IPS DF 19.7 (cell line): ENCODE data around the gene KLHDC8A.
"Not testable (repeated sequence)": the region's sequence is repeated elsewhere in the genome, so short reads cannot be mapped to it uniquely, and the experiment has no call there.

Experiments used
- DNase-seq: peaks from one replicate; pipeline ENCODE4 v3.0.0-alpha.2; 2013; ENCODE audit warnings: low read depth, low spot score

KLHDC8A gene

DNA sequence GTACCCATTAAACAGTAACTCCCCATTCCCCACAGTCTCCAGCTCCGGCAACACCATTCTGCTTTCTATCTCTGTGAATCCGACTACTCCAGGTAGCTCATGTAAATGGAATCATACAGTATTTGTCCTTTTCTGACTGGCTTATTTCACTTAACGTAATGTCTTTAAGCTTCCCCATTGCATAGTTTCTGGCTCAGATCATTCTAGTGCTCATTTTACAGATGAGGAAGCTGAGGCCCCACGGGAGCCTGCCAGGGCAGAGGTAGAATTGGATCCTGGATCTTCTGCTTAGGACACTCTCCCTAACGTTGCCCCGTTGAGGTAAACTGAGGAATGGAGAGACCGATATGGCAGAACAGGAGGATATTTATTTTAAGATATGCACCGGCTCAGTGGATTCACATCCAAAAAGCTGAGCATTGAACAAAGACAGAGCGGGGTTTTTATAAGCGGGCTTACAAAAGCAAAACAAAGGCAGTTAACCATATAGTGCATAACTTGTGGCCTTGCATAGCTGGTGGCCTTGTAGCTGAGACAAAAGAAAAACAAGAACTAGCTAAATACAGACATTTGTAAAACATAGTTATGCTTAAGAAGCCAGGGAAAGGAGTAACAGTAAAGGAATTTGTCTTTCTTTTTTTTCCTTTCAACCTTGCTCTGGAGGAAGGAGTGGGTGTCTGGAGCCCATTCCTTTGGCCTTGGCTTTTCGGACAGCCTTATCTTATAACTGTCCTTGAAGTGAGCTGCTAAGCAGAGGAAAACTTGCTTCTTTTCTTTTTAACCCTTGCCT, 15.3 kb upstream of the KLHDC8A start:
- no peak for DNase-seq

DNA sequence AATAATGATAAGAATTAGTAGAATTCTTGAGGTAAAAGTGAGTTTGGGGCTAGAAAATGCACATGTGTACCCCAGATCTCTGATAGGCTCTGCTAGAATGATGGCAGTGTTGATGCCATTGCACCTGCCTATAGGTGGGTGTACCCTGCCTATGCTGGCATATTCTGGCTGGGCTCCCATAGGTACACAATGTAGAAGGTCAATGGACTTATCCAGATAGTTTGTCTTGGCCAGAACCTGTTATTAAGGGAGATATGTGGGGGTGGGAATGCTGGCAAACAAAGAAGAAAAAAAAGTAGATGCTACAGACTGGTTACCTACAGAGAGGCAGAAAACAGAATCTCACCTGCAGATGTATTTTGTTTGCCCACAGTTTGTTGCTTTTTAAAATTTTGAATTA, 14.1 kb upstream of the KLHDC8A start:
- DNase-seq, result no peak

DNA sequence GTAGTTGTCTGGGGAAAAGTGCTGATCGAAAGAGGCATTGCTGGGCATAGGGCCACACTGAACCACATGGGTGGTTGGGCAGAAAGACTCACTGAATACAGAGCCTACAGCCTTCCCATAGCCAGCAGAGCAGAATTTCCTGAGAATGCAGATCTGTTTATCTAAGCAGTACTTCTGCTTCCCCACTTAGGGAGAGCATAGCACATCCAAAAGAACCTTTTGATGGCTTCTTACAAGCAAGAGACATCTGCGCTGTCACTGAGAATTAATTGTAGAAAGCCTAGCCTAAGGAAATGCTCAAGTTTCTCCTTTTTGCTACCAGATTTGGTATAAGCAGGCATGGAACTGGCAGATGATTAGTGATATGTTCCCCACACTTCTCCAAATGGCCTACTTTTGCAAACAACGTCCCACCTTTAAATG, 13.0 kb upstream of the KLHDC8A start:
- DNase-seq, result no peak

DNA sequence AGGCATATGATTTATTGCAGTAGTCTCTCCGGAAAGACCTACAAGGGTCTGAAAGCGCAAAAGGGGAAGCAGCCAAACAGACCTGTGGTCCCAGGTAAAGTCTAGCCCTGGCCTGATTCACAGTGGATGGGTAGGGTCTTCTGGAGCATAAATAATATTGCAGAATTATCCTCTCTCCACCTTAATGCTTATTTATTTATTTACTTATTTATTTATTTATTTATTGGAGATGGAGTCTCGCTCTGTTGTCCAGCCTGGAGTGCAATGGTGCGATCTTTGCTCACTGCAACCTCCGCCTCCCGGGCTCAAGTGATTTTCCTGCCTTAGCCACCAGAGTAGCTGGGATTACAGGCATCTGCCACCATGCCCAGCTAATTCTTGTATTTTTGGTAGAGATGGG, 11.8 kb upstream of the KLHDC8A start:
- no peak for DNase-seq

DNA sequence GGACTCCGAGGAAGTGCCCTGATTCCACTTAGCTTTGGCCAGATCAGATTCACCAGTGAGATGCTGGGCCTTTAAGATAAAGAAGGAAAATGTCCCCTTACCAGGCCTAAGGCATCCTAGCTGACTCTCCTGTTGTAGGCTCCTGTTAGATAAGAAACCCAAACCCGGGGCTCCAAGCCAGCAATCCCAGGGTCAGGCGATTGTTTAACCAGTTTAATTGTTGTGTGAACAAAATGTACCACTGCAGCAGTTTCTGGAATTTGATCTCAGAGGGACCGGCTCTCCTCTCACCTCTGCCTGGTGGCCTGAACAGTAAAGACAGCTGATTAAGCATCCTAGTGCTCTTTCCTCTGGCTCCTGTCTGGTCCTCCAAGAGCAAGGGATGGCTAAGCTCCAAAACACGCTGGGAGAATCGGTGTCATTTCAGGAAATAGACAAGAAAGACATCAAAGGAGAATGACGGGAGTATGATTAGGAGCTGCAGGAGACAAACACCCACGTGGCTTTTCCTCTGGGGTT, 9.3 kb upstream of the KLHDC8A start:
- no peak for DNase-seq

DNA sequence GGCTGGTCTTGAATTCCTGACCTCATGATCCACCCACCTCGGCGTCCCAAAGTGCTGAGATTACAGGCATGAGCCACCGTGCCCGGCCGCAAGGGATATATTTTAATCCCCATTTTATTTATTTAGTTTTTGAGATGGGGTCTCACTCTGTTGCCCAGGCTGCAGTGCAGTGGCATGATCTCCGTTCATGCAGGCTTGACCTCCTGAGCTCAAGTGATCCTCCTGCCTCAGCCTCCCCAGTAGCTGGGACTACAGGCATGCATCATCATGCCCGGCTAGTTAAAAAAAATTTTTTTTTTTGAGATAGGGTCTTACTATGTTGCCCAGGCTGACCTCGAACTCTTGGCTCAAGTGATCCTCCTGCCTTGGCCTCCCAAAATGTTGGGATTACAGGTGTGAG, 8.4 kb upstream of the KLHDC8A start:
- DNase-seq, result not testable (repeated sequence)

DNA sequence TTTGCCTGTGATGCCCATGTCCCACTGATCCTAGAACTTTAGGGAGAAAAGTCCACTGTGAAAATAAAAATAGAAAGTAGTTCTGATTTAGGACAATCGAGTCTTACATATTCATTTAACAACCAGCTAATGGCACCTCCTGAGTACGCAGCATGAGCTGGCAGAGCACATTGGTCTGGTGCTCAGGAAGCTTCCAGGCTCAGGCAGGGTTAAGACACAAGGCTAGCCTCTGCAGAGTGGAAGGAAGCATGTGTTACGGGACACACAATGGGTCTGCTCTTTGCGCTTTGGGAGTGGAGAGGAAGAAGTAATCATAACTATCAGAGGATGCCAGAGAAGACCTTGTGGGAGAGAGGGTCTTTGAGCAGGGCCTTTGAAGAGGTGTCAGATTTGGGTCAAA, 4.2 kb upstream of the KLHDC8A start:
- DNase-seq, result no peak

DNA sequence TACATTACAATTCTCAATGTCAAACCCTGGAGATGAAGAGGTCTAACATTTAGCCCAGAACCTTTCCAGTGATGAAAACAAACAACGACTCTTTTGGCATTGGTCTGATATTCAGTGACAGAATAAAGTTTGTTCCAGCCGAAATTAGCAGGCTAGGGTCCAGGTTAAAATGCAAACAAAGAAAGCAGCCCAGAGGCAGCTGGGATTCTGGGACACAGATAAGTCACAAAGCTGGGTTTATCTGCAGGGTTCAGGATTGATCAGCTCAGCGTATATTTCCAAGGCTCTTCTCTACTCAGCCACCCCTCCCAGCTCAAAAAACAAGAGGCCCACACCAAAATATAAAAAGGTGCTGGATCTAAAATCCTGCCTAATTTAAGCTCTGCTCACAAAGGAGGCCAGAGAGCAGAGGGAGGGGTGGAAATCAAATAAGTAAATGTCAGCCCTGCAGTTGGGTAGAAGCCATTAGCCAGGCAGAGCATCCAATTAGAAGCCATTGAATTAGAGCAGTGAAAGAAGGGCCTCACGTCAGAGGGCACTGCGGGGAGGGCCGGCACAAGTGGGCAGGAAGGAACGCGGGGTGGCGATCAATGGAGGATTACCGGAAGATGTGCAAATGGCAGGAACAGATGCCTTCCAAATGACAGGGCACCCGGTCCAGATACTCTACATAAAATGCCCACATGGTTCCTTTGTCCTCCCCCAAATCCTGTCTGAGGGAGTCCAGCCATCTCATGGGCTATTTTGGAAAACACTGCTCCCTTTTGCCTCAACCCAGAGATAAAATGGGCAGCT, 3.2 kb upstream of the KLHDC8A start:
- no peak for DNase-seq

DNA sequence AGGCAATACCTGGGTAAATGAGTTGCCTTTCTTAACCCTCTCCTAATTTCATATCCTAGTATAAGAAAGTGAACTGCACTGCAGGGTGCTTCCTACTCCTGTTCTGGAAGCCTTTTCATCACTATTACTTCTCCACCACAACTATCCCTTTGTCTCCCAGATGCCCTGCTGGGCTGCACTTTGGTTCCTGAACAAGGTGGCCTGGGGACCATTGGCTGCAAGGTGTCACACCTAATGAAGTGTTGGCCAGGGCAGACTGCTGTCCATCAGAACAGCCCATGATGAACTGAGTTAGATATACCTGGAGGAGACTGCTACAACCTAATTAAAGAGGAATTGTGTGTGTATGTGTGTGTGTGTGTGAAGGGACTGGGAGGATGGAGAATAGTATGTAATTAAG, 1.9 kb upstream of the KLHDC8A start:
- no peak for DNase-seq

DNA sequence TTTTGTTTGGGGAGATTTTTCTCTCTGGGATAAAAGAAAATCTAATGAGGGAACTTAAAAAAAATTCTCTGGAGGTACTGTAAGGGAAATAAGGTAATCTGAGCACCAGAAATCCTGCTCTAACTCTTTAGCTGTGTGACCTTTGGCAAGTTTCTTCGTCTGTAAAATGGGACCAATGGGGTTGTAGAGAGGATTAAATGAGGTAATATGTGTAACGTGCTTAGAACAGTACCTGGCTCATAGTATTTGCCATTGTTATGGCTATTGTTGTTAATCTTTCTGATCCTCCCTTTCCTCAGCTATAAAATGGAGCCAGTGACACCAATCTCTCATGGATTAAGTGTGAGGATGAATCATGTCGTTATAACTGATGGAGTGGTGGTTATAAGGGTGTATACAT, 845 bp upstream of the KLHDC8A start:
- no peak for DNase-seq

DNA sequence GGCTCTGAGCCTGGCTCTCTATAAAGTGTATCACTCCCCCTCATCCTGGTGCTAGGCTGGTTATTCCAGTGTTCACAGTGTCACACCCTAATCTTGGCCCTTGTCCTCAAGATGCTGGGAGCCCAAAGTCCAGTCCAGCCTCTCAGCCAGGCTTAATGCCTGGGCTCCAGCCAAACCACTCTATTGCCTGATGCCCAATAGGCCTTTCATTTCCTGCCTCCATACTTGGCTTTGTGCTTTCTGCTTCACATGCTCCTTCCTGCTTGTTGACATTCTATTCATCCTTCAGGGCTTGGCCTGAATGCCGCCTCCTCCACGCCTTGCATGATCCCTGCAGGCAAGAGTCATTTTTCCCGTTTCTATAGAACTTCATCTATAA, 1.7 kb downstream of the KLHDC8A start:
- no peak for DNase-seq

DNA sequence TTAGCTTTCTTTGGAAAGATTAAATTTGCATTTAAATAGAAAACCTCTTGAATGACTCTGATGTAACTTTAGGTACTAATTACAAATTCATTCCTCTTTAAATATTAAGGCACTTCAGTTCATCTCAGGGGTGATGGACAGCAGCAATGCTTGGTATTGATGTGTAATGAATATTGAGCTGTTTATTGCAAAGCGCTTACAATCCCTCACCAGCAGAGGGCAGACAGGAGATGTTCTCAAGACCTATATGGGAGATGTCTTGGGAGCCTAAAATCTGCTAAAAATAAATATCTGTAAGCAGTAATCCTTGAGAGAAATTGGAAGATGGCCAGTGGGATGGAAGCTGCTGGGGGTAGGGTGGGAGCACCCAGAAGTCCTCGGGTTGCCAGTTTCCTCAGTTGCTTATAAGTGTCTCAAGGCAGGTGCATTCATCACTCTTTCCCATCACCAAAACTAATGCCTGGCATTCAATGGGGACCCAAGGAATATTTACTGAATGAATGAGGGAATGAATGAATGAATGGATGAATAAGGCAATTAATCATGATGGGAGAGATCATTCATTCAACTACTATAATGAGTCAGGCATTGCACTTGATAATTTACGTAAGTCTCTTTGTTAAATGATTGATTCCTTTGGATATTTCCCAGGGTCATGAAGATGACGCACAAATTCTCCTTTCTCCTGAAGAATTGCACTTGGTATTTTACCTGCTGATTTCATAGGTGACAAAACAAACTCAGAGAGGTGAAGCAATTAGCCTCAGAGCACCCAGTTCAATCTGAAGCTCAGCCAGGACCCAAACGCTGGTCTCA, 2.3 kb downstream of the KLHDC8A start:
- no peak for DNase-seq

DNA sequence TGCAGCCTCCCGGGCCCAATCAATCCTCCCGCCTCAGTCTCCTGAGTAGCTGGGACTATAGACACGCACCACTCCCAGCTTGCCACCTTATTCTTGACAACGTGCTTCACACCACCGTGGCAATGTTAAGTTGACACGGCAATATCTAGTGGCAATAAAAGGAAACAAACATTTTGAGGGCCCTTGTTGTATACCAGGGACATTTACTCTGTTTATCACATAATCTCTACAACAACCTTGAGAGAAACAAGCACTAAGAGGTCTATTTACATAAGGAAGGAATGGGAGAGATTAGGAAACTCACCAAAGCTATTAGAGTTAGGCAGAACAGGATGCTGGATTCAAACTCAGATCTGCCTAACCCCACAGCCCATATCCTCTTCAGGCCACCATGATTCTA, 3.1 kb downstream of the KLHDC8A start:
- DNase-seq, result no peak

DNA sequence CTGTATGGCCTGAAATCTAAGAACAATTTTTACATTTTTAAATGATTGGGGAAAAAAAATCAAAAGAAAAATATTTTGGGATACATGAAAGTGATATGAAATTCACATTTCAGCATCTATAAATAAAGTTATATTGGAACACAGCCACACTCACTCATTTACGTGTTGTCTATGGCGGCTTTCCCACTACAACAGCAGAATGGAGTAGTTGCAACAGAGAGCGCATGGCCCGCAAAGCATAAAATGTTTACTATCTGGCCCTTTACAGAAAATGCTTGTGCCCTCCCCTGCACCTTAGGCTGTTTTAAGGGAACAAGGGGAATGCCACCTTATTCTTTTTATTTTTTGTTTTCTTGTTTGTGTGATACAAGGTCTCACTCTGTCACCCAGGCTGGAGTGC, 3.5 kb downstream of the KLHDC8A start:
- DNase-seq, result no peak

DNA sequence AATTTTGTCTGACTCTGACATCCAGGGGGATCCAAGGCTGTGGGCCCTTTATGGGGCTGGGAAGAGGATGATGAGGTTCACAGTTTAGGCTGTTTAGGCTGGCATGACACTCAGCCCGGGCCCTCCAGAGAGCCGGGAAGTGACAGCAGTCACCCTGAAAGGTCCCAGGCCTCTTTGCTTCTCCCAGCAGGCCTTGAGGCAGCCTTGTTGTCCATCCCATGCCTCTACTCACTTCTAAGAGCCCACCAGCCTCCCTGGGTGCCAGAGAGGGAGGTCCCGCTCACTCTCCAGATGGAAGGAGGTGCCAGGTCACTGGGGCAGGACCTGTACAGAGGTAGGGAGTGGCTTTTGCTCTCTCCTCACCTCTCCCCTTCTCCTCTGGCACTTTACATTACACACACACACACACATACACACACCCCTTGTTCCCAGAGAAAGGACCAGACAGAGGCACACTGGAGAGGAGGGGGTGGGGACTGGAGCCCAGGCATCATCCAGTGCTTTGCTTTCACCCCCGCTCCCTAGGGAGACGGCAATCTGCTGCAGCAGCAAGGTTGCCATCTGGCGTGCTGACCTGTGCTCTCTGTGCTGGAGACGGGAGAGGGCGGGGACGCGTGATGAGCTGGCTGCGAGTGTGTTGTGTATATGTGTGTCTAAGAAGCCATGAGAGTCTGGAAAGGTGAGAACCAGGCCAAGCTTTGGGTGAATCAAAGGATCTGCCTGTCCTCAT, 4.6 kb downstream of the KLHDC8A start:
- DNase-seq, result no peak

DNA sequence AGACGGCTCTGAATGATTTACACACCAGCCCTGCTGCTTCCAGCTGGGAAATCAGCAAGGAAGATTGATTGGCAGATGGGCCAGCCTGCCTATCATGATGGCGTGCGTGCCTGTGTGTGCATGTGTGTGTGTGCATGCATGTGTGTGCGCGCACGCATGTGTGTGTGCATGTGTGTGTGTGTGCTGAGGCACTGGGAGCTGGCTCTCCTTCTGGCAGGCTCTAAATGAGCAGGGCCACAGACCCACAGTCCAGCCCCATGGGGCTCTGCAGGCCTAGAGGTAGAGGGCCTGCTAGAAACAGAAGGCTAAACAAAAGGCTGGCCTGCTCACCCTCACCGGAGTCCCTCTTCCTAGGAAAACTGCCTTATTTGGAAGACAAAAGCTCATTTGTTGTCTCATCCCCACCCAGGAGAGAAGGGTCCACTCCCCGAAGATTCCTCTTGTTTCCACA, 6.0 kb downstream of the KLHDC8A start:
- DNase-seq, result peak; percentile 72

DNA sequence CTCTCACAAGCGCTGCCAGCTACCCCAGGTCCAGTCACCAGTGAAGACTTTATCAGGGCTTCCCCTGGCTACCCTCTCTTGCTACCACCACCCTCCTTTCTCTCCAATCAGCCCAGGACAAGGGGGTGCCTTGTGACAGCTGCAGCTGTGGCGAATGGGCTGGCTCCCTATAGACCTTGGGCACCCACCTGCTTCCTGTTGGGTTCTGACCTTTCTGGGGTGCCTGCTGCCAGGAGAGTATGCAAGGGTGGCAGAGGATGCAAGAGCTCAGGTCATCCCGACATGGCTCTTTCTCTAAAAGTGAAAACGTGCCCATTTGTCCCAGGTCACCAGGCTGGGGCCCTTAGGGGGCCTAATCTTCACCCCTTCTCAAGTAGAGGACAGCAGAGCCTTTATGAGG, 6.6 kb downstream of the KLHDC8A start:
- no peak for DNase-seq

DNA sequence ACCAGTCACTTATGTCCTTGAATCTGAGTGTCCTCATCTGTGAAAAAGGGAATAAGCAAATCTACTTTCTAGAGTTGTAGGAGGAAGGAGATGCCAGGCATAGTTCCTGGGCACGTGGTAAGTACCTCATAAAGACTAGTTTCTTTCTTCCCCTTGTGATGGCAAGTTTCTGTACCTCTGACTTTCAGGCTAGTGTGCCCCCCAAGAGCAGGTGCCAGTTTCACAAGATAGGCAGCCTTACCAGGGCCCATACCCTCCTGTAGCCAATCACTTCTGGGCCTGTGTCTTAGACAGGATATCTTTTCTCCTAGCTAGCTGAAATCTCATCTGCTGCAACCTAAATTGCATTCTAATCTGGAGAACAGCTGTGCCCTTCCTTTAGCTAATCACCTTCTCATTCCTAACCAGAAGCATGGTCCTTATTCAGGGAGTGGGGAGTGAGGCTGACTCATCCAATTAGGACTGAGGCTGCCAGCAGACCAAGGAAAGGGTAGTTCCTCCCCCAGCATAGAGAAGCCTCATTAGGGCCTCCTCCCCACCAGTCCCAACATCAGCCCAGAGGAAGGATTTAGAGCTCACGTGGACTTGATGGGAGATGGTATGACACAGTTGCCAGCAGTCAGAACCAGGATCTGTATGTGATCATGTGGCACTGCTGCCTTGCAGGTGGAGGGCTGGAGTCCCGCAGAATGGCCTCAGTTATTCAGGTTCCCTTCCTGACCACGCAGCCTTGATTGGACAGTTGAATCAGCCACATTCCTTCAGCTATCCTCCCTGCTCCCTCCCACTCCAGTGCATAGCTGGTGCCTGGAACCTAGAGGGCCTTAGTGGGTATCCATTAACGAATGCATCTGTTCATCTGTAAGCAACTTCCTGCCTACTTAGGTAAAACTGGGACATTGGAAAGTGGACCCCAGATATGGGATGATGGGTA, 7.9 kb downstream of the KLHDC8A start:
- DNase-seq, result no peak

DNA sequence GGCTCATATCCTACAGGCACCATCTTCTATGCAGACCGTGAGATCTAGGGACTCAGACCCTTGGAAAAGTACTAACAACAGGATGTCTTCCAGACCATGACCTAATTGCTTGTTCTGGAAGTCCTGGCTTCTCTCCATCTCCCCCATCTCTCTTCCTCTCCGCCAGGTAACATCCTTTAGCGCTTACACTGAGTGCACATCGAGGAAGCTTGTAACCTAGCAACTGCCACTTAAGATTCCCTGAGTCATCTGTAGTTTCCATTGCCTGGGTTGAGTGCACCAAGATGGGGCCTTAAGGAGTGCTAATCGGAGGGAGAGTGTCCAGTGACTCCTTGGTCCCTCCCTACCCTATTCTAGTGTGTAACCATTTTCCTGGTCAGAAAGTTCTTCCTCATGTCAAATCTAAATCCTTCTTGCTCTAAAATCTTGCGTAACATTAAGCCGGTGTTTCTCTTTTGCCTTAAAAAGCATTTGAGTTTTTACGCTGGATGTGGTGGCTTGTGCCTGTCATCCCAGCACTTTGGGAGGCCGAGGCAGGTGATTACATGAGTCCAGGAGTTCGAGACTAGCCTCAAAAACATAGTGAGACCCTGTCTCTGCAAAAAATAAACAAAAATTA, 9.7 kb downstream of the KLHDC8A start:
- DNase-seq, result no peak

DNA sequence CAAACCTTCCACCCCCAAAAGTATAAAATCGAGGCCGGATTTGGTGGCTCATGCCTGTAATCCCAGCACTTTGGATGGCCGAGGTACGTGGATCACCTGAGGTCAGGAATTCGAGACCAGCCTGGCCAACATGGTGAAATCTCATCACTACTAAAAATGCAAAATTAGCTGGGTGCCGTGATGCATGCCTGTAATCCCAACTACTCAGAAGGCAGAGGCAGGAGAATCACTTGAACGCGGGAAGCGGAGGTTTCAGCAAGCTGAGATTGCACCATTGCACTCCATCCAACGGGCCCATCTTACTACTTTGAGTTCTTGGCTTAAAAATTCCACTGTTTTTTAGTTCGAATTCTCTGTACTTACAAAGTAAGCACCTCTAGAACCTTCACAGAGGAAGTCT, 11.0 kb downstream of the KLHDC8A start:
- no peak for DNase-seq
